HG03565 (cell line): Measurements from ENCODE around the gene ABLIM2.
"Not testable (repeated sequence)": the region's sequence is repeated elsewhere in the genome, so short reads cannot be mapped to it uniquely, and the experiment has no call there.

Experiments used
- ATAC-seq: cut with Tn5 transposase; IDR thresholded peaks from one replicate; pipeline ENCODE4 v1.9.1; 2021; ENCODE audit warnings: mild to moderate bottlenecking, moderate library complexity; ENCODE audit not compliant: unreplicated experiment

The ABLIM2 gene

GRCh38 chr4:7922466-7922865 is 236.1 kb downstream of the ABLIM2 start:
- no peak for ATAC-seq

GRCh38 chr4:7918981-7919380 is 239.6 kb downstream of the ABLIM2 start:
- ATAC-seq, result no peak

DNA sequence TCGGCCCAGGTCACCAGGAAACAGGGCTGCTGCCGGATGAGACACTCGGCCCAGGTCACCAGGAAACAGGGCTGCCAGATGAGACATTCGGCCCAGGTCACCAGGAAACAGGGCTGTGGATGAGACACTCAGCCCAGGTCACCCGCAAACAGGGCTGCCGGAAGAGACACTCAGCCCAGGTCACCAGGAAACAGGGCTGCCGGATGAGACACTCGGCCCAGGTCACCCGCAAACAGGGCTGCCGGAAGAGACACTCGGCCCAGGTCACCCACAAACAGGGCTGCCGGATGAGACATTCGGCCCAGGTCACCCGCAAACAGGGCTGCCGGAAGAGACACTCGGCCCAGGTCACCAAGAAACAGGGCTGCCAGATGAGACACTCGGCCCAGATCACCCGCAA is 240.4 kb downstream of the ABLIM2 start:
- ATAC-seq, result not testable (repeated sequence)

DNA sequence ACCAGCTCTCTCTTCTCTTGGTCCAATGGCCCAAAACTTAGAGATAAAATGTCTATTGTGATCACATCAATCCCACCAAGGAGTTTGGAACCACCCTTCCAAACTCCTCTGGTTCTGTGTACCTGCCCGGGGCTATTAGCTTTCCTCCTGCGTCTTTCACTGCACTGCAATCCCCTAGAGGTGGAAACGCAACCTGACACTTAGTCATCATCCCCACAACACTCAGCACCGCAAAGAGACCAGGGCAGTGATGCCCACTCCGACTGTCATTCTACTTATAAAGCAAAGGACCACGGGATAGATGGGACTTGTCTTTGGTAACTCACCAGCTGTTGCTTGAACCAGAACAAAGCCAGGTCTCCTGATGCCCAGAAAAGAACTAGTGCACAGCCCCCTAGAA is 240.9 kb downstream of the ABLIM2 start:
- no peak for ATAC-seq

GRCh38 chr4:7915875-7916242 is 242.8 kb downstream of the ABLIM2 start:
- no peak for ATAC-seq
